ENCODE data around the gene CAB39.

Gene CAB39

GRCh38 chr2:230681171-230681545 lies 31.5 kb upstream of the CAB39 start:
- H3K4me3 ChIP-seq (ENCODE audit: control insufficient read depth, low read depth, low read length), result no peak overlapping the region
- no peak for DNase-seq (ENCODE audit: low read depth)
- TF ChIP-seq CTCF (IDR thresholded peaks at IDR 0.05; ENCODE audit: control insufficient read depth, insufficient read depth, low read depth, low read length, missing control alignments), result no peak

GRCh38 chr2:230682546-230682945 lies 30.1 kb upstream of the CAB39 start:
- no peak overlapping the region for H3K4me3 ChIP-seq (ENCODE audit: control insufficient read depth, low read depth, low read length)
- no peak for TF ChIP-seq CTCF (IDR thresholded peaks at IDR 0.05; ENCODE audit: control insufficient read depth, insufficient read depth, low read depth, low read length, missing control alignments)
- DNase-seq (ENCODE audit: low read depth), result no peak

- no peak for TF ChIP-seq CTCF (IDR thresholded peaks at IDR 0.05; ENCODE audit: control insufficient read depth, insufficient read depth, low read depth, low read length, missing control alignments)
- no peak overlapping the region for H3K4me3 ChIP-seq (ENCODE audit: control insufficient read depth, low read depth, low read length)
- DNase-seq (ENCODE audit: low read depth), result no peak
Measured at GRCh38 chr2:230684270-230685168, 28.1 kb upstream of the CAB39 start.

- no peak for DNase-seq (ENCODE audit: low read depth)
- no peak for TF ChIP-seq CTCF (IDR thresholded peaks at IDR 0.05; ENCODE audit: control insufficient read depth, insufficient read depth, low read depth, low read length, missing control alignments)
- H3K4me3 ChIP-seq (ENCODE audit: control insufficient read depth, low read depth, low read length), result no peak overlapping the region
Measured at GRCh38 chr2:230685178-230685577, 27.5 kb upstream of the CAB39 start.

GRCh38 chr2:230687498-230687897 lies 25.1 kb upstream of the CAB39 start:
- no peak overlapping the region for H3K4me3 ChIP-seq (ENCODE audit: control insufficient read depth, low read depth, low read length)
- DNase-seq (ENCODE audit: low read depth), result no peak
- no peak for TF ChIP-seq CTCF (IDR thresholded peaks at IDR 0.05; ENCODE audit: control insufficient read depth, insufficient read depth, low read depth, low read length, missing control alignments)

GRCh38 chr2:230688490-230688889 lies 24.2 kb upstream of the CAB39 start:
- DNase-seq (ENCODE audit: low read depth), result no peak
- H3K4me3 ChIP-seq (ENCODE audit: control insufficient read depth, low read depth, low read length), result no peak overlapping the region
- TF ChIP-seq CTCF (IDR thresholded peaks at IDR 0.05; ENCODE audit: control insufficient read depth, insufficient read depth, low read depth, low read length, missing control alignments), result no peak
